ENCODE results near the gene SETDB1. TPM values are rescaled to one million over a fixed set of nuclear protein-coding genes. Genes with fewer than 3 reads are reported as not detected.
A peak's percentile ranks its signal among the peaks of the same experiment; 100 is the strongest.

The SETDB1 gene
- total and polyA plus RNA-seq, 2 of the 13 experiments (the other 11 are each of a cell fraction or from before 2014, with no cell fraction given), result 33.1 to 34.6 TPM

- peak; percentile 78 for TF ChIP-seq ZGPAT (CRISPR knock-in tag; IDR thresholded peaks at IDR 0.05)
- TF ChIP-seq ZBTB14 (CRISPR knock-in tag; IDR thresholded peaks at IDR 0.05), result no peak
- peak; percentile 83 for TF ChIP-seq TARDBP (CRISPR knock-in tag; IDR thresholded peaks at IDR 0.05)
- no peak; the same call in 1 of the 2 replicates for TF ChIP-seq KAT7 (CRISPR knock-in tag; IDR thresholded peaks at IDR 0.05; ENCODE audit: borderline replicate concordance)
- peak; percentile 66; the same call in 1 of the 2 replicates for TF ChIP-seq IRF2 (CRISPR knock-in tag; IDR thresholded peaks at IDR 0.05)
- no peak for TF ChIP-seq GLI4 (CRISPR knock-in tag; IDR thresholded peaks at IDR 0.05; ENCODE audit: borderline replicate concordance)
- TF ChIP-seq GFI1 (CRISPR knock-in tag; IDR thresholded peaks at IDR 0.05; ENCODE audit: borderline replicate concordance), result peak; percentile 65; the same call in 1 of the 2 replicates
- TF ChIP-seq PRPF4 (IDR thresholded peaks at IDR 0.05; ENCODE audit: low read depth, low read length, poor library complexity, severe bottlenecking), result no peak
- no peak for TF ChIP-seq ZNF660 (CRISPR knock-in tag; IDR thresholded peaks at IDR 0.05; ENCODE audit: borderline replicate concordance, low read depth)
- no peak for TF ChIP-seq HMGA1 (CRISPR knock-in tag; conservative IDR thresholded peaks at IDR 0.05)
- TF ChIP-seq, protein P1, sequence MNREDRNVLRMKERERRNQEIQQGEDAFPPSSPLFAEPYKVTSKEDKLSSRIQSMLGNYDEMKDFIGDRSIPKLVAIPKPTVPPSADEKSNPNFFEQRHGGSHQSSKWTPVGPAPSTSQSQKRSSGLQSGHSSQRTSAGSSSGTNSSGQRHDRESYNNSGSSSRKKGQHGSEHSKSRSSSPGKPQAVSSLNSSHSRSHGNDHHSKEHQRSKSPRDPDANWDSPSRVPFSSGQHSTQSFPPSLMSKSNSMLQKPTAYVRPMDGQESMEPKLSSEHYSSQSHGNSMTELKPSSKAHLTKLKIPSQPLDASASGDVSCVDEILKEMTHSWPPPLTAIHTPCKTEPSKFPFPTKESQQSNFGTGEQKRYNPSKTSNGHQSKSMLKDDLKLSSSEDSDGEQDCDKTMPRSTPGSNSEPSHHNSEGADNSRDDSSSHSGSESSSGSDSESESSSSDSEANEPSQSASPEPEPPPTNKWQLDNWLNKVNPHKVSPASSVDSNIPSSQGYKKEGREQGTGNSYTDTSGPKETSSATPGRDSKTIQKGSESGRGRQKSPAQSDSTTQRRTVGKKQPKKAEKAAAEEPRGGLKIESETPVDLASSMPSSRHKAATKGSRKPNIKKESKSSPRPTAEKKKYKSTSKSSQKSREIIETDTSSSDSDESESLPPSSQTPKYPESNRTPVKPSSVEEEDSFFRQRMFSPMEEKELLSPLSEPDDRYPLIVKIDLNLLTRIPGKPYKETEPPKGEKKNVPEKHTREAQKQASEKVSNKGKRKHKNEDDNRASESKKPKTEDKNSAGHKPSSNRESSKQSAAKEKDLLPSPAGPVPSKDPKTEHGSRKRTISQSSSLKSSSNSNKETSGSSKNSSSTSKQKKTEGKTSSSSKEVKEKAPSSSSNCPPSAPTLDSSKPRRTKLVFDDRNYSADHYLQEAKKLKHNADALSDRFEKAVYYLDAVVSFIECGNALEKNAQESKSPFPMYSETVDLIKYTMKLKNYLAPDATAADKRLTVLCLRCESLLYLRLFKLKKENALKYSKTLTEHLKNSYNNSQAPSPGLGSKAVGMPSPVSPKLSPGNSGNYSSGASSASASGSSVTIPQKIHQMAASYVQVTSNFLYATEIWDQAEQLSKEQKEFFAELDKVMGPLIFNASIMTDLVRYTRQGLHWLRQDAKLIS (CRISPR knock-in tag; IDR thresholded peaks at IDR 0.05), result 0 out of 2 replicates have a peak, but pooled peaks have one; percentile 52
- TF ChIP-seq ZBTB1 (CRISPR knock-in tag; IDR thresholded peaks at IDR 0.05; ENCODE audit: borderline replicate concordance), result no peak
- no peak for TF ChIP-seq MATR3 (CRISPR knock-in tag; IDR thresholded peaks at IDR 0.05)
- no peak for TF ChIP-seq POLR2AphosphoS2 (IDR thresholded peaks at IDR 0.05; ENCODE audit: low read depth, low read length)
- TF ChIP-seq ADNP (CRISPR knock-in tag; IDR thresholded peaks at IDR 0.05), result peak; percentile 95
- no peak for TF ChIP-seq ZNF850 (CRISPR knock-in tag; conservative IDR thresholded peaks at IDR 0.05)
- peak; percentile 19; the same call in 1 of the 2 replicates for TF ChIP-seq NR2F2 (IDR thresholded peaks at IDR 0.05; ENCODE audit: borderline replicate concordance, low read depth)
- 0 out of 2 replicates have a peak, but pooled peaks have one; percentile 13 for TF ChIP-seq SMAD3 (CRISPR knock-in tag; IDR thresholded peaks at IDR 0.05)
- no peak for TF ChIP-seq ZNF30 (CRISPR knock-in tag; IDR thresholded peaks at IDR 0.05)
- TF ChIP-seq, protein P2, sequence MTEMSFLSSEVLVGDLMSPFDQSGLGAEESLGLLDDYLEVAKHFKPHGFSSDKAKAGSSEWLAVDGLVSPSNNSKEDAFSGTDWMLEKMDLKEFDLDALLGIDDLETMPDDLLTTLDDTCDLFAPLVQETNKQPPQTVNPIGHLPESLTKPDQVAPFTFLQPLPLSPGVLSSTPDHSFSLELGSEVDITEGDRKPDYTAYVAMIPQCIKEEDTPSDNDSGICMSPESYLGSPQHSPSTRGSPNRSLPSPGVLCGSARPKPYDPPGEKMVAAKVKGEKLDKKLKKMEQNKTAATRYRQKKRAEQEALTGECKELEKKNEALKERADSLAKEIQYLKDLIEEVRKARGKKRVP (CRISPR knock-in tag; IDR thresholded peaks at IDR 0.05), result no peak
Measured at GRCh38 chr1:151012684-151013471, 86.7 kb downstream of the SETDB1 start (continued).
